Measurements from ENCODE around the gene KCTD3.
A peak's percentile ranks its signal among the peaks of the same experiment; 100 is the strongest.

DNA sequence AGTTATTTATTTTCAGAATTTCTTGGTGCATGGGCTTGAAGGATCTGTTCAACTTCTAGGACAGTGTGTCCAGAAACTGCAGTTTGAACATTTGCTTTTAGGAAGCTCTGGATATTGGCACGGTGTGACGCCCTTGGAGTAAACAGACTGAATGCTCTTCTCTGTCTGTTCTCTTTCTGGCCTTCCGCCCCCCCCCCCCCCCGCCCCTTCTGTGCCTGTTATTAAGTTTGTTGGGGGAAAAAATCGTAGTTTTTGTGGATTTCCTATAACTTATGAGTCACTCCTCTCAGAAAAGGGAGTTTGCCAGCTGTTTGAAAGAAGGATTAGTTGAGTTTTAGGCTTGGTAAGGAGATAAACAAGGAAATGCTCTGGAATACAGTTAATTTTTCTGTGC, 1.2 kb downstream of the KCTD3 start:
- TF ChIP-seq, protein P1, sequence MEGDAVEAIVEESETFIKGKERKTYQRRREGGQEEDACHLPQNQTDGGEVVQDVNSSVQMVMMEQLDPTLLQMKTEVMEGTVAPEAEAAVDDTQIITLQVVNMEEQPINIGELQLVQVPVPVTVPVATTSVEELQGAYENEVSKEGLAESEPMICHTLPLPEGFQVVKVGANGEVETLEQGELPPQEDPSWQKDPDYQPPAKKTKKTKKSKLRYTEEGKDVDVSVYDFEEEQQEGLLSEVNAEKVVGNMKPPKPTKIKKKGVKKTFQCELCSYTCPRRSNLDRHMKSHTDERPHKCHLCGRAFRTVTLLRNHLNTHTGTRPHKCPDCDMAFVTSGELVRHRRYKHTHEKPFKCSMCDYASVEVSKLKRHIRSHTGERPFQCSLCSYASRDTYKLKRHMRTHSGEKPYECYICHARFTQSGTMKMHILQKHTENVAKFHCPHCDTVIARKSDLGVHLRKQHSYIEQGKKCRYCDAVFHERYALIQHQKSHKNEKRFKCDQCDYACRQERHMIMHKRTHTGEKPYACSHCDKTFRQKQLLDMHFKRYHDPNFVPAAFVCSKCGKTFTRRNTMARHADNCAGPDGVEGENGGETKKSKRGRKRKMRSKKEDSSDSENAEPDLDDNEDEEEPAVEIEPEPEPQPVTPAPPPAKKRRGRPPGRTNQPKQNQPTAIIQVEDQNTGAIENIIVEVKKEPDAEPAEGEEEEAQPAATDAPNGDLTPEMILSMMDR (IDR thresholded peaks at IDR 0.05): no peak
- no peak for TF ChIP-seq POLR2A (IDR thresholded peaks at IDR 0.05)
- peak in 1 of 2 donors; percentile 49 for TF ChIP-seq EP300 (IDR thresholded peaks at IDR 0.05)
